Mucosa of descending colon (tissue), 3 donors: ENCODE results near the gene WDFY3. TPM values are rescaled to one million over a fixed set of nuclear protein-coding genes. Genes with fewer than 3 reads are reported as not detected.

ENCODE experiments used
- ATAC-seq: fragments of 200-7000 bp; cut with Tn5 transposase; one replicate; pipeline ENCODE4 v1.9.1; 2020; ENCODE audit warnings: mild to moderate bottlenecking, moderate library complexity
- DNase-seq, 3 donors: peaks; one replicate each; pipeline ENCODE4 v3.0.0-alpha.2; 2020
- H3K36me3 ChIP-seq: fragments of 200-600 bp; one replicate; pipeline ENCODE4 v1.8.0; 2021; ENCODE audit warnings: low read depth, mild to moderate bottlenecking
- H3K4me1 ChIP-seq: fragments of 200-600 bp; one replicate; pipeline ENCODE4 v1.8.0; 2021; ENCODE audit warnings: low read depth, mild to moderate bottlenecking
- H3K4me3 ChIP-seq: fragments of 200-600 bp; one replicate; pipeline ENCODE4 v1.8.0; 2021; ENCODE audit warnings: mild to moderate bottlenecking
- H3K9me3 ChIP-seq: fragments of 200-600 bp; one replicate; pipeline ENCODE4 v1.8.0; 2021; ENCODE audit warnings: mild to moderate bottlenecking
- CTCF ChIP-seq: fragments of 200-600 bp; IDR thresholded peaks from one replicate; pipeline ENCODE4 v1.8.0; 2022; ENCODE audit warnings: antibody characterized with exemption, mild to moderate bottlenecking
- intact Hi-C, 2 donors: fragments of 100-400 bp; cut with DNase I in 1 of 2; cut with micrococcal nuclease in 1 of 2; formaldehyde crosslinking; loops; one replicate each; pipeline versions ENCODE4 v1.11.0 to v1.11.1; 2022; cut with DNase I, micrococcal nuclease
- total RNA-seq, 3 donors: library from RNA; stranded (reverse); fragmentation: NEBNext Ultra II Directional in 2 of 3; extraction: Animal tissue kit (Norgen Biotek cat#: 25700) in 2 of 3; gene quantifications; one replicate each; pipeline versions ENCODE4 v1.2.1 to v1.2.4, GENCODE V29; 2021 to 2023
- donor health status: DM: no; HTN: no; CAD: no; lungs with moderate emphysema.
- donor health status: DM: no; HTN: no; CAD: no.
- donor health status: DM: no; HTN: yes; CAD: no.

The WDFY3 gene
- total RNA-seq, 3 donors from 2014 or later: 49.5 to 76.9 (median 55.5) TPM

DNA sequence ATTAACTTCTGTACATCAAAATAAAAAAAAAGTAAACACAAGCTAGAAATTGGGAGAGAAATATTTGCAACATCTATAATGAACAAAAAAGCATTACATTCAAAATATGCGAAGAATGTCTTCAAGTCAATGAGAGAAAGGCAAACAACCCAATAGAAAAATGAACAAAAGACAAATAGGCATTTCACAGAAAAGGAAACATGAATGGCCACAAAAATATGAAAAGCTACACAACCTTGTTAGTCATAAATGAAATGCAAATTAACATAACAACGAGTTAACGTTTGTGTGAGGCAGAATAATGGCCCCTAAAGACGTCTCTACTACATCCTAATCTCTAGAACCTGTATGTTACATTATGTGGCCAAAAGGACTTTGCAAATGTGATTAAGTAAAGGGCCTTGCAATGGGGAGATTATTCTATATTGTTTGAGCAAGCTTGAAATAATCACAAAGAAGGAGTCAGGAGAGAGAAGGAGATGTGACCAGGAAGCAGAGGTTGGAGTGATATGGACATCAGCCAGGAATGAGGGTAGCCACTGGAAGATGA, 86.8 kb downstream of the WDFY3 start:
- no peak for TF ChIP-seq CTCF
- Histone ChIP-seq H3K4me1 (no peaks in the 10 kb centered on the region), H3K9me3 (no peaks in the 10 kb centered on the region), H3K4me3 (no peak overlapping the region), H3K36me3 (no peaks in the 10 kb centered on the region)
- ATAC-seq (no peak), DNase-seq (no peak)
- intact Hi-C loops: no loop called here

DNA sequence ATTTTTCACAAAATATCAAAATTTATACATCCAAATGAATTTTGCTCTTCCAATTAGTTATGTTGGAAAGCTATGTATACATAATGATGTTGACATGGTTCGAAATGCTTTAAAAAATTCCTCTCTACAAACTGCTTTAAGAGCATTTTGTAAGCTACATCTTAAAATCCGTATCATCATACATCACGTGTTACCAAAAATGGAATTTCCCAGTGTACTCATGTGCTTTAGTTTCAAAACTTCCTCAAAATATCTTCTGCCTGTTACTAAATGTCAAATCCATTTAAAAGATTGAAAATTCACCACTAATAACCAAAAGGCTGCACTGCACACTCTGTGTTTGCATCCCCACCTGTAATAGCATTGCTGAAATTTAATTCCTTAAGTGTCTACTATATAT, 87.9 kb downstream of the WDFY3 start:
- intact Hi-C loops: no loop called here
- H3K36me3 ChIP-seq: no peaks in the 10 kb centered on the region
- no peak for TF ChIP-seq CTCF
- H3K4me3 ChIP-seq: no peak overlapping the region
- no peak for ATAC-seq
- H3K4me1 ChIP-seq: no peaks in the 10 kb centered on the region
- no peaks in the 10 kb centered on the region for H3K9me3 ChIP-seq
- no peak for DNase-seq

DNA sequence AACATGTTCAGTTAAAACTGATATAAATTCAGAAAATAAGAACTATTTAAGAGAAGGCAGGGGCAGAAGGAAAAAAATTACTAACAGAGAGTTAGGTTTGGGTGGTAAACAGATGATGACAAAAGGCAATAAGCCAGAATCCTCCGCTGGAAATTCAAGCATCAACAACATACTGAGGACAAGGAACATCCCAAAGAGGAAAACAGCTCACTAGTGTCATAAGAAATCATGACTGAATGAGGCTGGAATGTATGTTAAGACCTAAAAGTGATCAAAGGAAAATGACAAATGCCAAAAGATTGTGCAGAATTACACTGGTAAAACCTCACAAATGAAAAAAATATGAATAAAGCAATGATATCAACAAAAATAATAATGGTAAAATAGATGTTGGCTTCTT, 88.4 kb downstream of the WDFY3 start:
- ATAC-seq: no peak
- Histone ChIP-seq H3K36me3 (no peaks in the 10 kb centered on the region), H3K4me3 (no peak overlapping the region), H3K4me1 (no peaks in the 10 kb centered on the region), H3K9me3 (no peaks in the 10 kb centered on the region)
- no peak for TF ChIP-seq CTCF
- DNase-seq: no peak
- intact Hi-C loops: no loop called here

DNA sequence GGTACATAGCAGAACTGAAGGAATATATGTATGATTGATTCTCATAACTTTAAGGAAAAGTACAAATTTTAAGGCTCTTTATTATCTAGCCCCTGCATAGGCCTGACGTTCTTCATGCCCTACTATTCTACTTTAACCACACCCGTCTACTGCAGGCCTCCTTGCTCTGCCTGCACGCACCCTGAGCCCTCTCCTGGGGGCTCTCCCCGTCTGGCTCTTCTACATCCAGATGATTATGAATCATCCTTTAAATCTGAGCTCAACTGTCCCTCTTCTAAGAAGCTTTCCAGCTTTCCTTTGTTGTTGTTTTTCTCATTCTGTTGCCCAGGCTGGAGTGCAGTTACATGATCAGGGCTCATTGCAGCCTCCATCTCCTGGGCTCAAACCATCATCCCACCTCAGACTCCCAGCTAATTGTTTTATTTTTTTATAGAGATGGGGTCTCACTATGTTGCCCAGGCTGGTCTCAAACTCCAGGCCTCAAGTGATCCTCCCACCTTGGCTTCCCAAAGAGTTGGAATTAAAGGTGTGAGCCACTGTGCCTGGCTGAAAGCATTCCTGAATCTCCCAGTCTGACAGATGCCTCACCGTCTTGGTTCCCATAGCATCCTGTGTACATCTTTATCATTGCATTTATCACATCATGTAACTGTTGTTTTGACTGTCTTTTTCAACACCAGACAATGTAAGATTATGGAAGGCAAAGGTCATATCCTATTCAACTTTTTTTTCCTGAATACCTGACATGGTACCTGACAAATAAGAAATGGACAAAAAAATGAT, 89.2 kb downstream of the WDFY3 start:
- DNase-seq (no peak), ATAC-seq (no peak)
- Histone ChIP-seq H3K9me3 (no peaks in the 10 kb centered on the region), H3K36me3 (no peaks in the 10 kb centered on the region), H3K4me1 (no peaks in the 10 kb centered on the region), H3K4me3 (no peak overlapping the region)
- no peak for TF ChIP-seq CTCF
- intact Hi-C loops: no loop called here

- no peaks in the 10 kb centered on the region for H3K4me1 ChIP-seq
- DNase-seq: no peak
- intact Hi-C loops: no loop called here
- no peak overlapping the region for H3K4me3 ChIP-seq
- no peak for TF ChIP-seq CTCF
- no peaks in the 10 kb centered on the region for H3K9me3 ChIP-seq
- H3K36me3 ChIP-seq: no peaks in the 10 kb centered on the region
- no peak for ATAC-seq
Observed at GRCh38 chr4:84875636-84876371, 90.7 kb downstream of the WDFY3 start.
